ELR (cell line): ENCODE data around the gene HOXC11.

Source experiments
- DNase-seq: peaks from one replicate; pipeline ENCODE4 v3.0.0-alpha.2; 2015; ENCODE audit warnings: low read depth

HOXC11 gene

GRCh38 chr12:53942467-53942997, 30.4 kb upstream of the HOXC11 start:
- no peak for DNase-seq

- DNase-seq = no peak
Measured at GRCh38 chr12:53944209-53944608, 28.7 kb upstream of the HOXC11 start.

GRCh38 chr12:53944907-53945847, 27.7 kb upstream of the HOXC11 start:
- DNase-seq = no peak

- DNase-seq = no peak
Measured at GRCh38 chr12:53947743-53948142, 25.2 kb upstream of the HOXC11 start.

GRCh38 chr12:53948650-53949593, 24.0 kb upstream of the HOXC11 start:
- DNase-seq = no peak

GRCh38 chr12:53949631-53950436, 23.1 kb upstream of the HOXC11 start:
- no peak for DNase-seq

GRCh38 chr12:53950437-53950773, 22.5 kb upstream of the HOXC11 start:
- DNase-seq = no peak

GRCh38 chr12:53950789-53951576, 21.9 kb upstream of the HOXC11 start:
- no peak for DNase-seq

- no peak for DNase-seq
Measured at GRCh38 chr12:53951577-53952334, 21.2 kb upstream of the HOXC11 start.

- DNase-seq = no peak
Measured at GRCh38 chr12:53952335-53952694, 20.6 kb upstream of the HOXC11 start.

GRCh38 chr12:53952871-53953734, 19.8 kb upstream of the HOXC11 start:
- DNase-seq = no peak

GRCh38 chr12:53953831-53954693, 18.9 kb upstream of the HOXC11 start:
- no peak for DNase-seq

- no peak for DNase-seq
Measured at GRCh38 chr12:53954694-53955035, 18.3 kb upstream of the HOXC11 start, which contains the start of gene HOXC12. HOXC12 (plus strand) TSS chr12:53954903; CDS start chr12:53954930, 27 bp downstream.

- no peak for DNase-seq
Measured at GRCh38 chr12:53955036-53955775, 17.7 kb upstream of the HOXC11 start.

- DNase-seq = no peak
Measured at GRCh38 chr12:53955776-53956250, 17.1 kb upstream of the HOXC11 start.

GRCh38 chr12:53956251-53956887, 16.6 kb upstream of the HOXC11 start:
- DNase-seq = no peak
